GM12873 (cell line): ENCODE measurements around the gene CRAT.

Experiments
- TF ChIP-seq, protein P1 (sequence below): IDR thresholded peaks from 2 replicates; pipeline ENCODE4 v1.5.1; 2012; ENCODE audit warnings: low read depth, mild to moderate bottlenecking, moderate library complexity, low read length, control low read depth; ENCODE audit not compliant: insufficient read depth; ENCODE audit errors: missing control alignments

The CRAT gene

DNA sequence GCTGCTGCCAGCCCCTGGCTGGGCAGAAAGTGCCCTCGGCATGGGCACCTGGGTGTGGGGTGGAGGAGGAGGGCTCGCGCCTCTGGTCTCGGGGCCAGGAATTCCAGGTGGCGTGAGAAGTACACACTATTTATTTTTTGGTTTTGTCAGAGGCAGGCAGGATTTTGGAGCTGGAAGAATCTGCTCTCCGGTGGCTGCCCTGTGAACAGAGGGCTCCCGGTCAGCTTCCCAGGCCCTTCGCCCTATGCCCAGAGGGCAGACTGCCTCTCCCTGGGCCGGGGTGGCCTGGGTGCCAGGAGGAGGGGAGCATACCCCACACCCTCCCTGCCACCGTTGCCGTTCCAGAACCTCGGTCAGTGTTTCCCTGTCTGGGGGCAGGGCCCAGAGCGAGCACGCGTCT is 21.3 kb downstream of the CRAT start:
- TF ChIP-seq, protein P1, sequence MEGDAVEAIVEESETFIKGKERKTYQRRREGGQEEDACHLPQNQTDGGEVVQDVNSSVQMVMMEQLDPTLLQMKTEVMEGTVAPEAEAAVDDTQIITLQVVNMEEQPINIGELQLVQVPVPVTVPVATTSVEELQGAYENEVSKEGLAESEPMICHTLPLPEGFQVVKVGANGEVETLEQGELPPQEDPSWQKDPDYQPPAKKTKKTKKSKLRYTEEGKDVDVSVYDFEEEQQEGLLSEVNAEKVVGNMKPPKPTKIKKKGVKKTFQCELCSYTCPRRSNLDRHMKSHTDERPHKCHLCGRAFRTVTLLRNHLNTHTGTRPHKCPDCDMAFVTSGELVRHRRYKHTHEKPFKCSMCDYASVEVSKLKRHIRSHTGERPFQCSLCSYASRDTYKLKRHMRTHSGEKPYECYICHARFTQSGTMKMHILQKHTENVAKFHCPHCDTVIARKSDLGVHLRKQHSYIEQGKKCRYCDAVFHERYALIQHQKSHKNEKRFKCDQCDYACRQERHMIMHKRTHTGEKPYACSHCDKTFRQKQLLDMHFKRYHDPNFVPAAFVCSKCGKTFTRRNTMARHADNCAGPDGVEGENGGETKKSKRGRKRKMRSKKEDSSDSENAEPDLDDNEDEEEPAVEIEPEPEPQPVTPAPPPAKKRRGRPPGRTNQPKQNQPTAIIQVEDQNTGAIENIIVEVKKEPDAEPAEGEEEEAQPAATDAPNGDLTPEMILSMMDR: no peak

DNA sequence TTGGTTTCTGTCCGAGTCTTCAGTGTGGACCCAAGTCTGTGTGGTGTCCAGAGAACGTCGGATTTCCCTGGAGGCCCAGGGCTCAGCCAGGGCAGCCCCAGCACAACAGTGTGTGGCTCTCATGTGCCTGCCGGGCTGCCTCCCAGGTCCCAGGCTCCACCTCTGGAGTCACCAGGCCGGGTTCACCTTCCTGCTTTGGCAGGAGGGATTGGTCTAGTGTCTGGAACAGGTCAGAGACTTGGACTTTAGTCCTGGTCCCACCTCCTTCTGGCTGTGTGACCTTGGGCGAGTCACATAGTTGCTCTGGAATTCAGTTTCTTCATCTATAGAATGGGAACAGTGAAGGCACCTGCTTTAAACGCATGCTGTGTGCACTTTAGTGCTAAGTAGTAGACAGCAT is 26.5 kb downstream of the CRAT start:
- TF ChIP-seq, protein P1: no peak

DNA sequence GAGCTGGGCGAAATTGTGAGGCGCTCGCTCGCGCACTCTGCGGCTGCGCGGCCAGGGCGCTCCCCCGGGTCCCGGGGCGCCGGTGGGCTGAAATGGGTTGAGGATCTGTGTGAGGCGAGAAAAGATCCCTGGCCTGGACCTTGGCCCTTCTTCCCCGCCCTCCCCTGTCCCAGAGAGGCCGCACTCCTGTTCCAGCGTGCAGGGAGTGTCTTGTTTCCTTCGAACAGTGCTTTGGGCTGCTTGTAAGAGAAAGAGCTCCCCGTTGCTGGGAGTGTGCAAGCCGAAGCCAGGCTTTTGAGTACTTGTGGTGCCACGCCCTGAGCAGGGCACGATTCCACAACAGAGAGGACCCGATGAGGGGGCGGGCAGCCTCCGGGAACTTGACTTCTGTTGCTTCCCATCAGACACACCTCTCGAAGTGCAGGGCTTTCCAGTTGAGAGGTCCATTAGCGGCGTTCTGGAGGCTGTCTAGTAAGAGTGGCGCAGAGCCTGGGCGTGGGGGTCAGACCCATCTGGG is 29.1 kb downstream of the CRAT start:
- TF ChIP-seq, protein P1: no peak

DNA sequence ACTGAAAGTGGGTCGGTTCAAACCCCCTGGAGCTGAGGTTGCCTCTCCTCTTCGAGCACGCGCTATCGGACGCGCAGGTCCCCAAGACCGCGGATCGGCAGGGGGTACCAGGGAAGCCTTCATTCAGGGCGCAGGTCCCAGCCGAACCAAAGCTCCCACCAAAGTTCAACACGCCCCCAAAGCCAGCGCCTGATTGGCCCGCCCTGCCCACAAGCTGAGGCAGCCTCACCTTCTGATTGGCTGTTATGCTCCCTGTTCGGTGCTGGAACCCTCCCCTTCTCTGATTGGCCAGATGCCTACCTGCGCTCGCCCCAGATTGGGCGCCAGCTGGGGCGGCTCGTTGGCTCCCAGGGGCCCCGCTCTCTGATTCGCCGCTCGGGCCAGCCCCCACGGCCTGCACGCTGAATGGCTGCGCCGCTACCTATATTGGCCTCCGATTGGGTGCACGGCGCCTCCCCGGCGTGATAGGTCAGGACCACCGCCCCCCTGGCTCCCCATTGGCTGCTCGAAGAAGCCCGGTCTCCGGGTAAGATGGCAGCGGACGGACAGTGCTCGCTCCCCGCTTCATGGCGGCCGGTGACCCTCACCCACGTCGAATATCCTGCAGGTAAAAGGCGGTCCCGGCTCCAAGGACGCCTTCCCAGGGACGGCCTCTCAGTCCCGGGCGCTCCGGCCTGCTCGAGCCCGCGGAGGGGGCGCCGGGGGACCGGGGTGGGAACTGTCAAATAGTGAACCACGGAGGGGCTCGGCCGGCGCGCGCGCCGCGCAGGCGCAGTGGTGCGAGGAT is 29.8 kb downstream of the CRAT start, which contains the start of gene DOLPP1:
Gene DOLPP1 (plus strand): TSS at position 511 of the 787 bp plus-strand sequence. CDS start 21 bp downstream, at position 532.
- TF ChIP-seq, protein P1: no peak

DNA sequence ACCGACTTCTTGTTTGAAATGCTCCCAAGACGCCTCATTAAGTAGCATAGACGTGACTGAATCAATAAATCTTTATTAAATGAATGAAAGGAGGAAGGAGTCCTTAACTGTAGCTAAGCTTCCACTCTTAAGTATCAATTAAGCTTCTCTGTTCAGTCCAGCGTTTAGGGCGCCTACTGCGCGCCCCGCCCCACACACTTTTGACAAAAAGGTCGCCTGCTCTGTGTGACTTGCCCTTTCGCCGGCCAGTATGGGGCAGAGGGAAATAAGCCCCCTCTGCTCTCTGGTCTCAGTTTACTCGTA is 30.3 kb downstream of the CRAT start:
- TF ChIP-seq, protein P1: no peak

DNA sequence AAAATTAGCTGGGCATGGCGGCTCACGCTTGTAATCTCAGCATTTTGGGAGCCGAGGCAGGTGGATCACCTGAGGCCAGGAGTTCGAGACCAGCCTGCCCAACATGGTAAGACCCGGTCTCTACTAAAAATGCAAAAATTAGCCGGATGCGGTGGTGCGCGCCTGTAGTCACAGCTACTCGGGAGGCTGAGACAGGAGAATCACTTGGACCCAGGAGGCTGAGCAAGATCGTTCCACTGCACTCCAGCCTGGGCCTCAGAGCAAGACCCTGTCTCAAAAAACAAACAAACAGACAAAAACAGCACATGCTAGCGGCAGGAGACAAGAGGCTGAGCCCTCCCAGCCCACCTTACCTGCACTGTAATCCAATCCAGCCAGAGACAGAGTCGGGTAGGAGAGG is 30.8 kb downstream of the CRAT start:
- TF ChIP-seq, protein P1: no peak

DNA sequence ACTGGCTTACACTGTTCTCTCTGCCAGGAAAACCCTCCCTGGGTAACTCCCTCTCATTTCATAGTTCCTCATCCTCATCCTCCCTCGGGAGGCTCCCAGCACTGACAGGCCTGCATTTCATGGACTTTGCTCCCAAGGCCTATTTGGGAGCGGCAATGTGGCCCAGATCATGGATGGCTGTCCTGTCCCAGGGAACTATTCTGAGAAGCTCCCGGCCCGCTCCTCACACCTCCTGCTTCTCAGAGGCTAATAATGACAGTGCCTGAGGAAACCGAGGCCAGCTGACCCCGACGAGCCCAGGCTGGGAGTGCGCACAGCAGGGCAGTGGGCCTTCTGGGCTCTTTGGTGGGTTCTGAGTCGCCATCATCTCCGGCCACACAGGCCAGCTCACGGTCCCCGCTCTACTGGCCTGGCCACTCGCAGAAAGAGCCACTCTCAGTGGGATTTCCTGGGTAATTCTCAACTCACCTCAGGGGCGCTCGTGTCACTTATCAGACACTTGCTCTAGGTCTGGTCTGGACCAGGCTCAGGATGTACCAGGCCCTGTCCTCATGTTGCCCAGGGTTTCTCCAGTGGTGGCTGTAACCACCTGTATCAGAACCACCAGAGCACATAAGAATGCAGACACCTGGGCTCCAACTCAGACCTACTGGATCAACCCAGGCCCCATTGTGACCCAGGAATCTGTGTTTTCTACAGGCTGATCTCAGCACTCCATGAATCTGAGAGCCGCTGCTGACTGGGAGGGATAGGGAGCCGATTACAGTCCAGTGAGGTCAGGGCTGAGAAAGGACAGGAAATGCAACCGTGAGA is 31.7 kb downstream of the CRAT start:
- TF ChIP-seq, protein P1: no peak
